WTC11 (cell line): ENCODE results near the gene LHX3. TPM values are rescaled to one million over a fixed set of nuclear protein-coding genes. Genes with fewer than 3 reads are reported as not detected.

Experiments
- CREM ChIP-seq: sonication (generic); formaldehyde crosslinking; IDR thresholded peaks from 2 replicates; pipeline ENCODE4 v1.8.1; 2022; ENCODE audit warnings: mild to moderate bottlenecking, missing genetic modification reagents, moderate library complexity
- ELF4 ChIP-seq: sonication (generic); formaldehyde crosslinking; IDR thresholded peaks from 2 replicates; pipeline ENCODE4 v1.8.1; 2022; ENCODE audit warnings: low read depth, mild to moderate bottlenecking, moderate library complexity, missing genetic modification reagents
- ETV6 ChIP-seq: sonication (generic); formaldehyde crosslinking; IDR thresholded peaks from 2 replicates; pipeline ENCODE4 v1.8.1; 2022; ENCODE audit warnings: mild to moderate bottlenecking, missing genetic modification reagents
- FOXJ3 ChIP-seq: sonication (generic); formaldehyde crosslinking; IDR thresholded peaks from 2 replicates; pipeline ENCODE4 v1.9.0; 2021; ENCODE audit warnings: missing genetic modification reagents, mild to moderate bottlenecking, borderline replicate concordance
- GTF2I ChIP-seq: fragments of 250-450 bp; sonication (Bioruptor Pico); conservative IDR thresholded peaks from 2 replicates; pipeline ENCODE4 v1.4.0; 2021; ENCODE audit warnings: mild to moderate bottlenecking
- KAT7 ChIP-seq: sonication (generic); formaldehyde crosslinking; IDR thresholded peaks from 2 replicates; pipeline ENCODE4 v1.8.1; 2023; ENCODE audit warnings: missing genetic modification reagents, mild to moderate bottlenecking, borderline replicate concordance
- MAX ChIP-seq: sonication (generic); formaldehyde crosslinking; IDR thresholded peaks from 2 replicates; pipeline ENCODE4 v1.8.0; 2022; ENCODE audit warnings: mild to moderate bottlenecking, missing genetic modification reagents
- NR2C2 ChIP-seq: sonication (generic); formaldehyde crosslinking; IDR thresholded peaks from 2 replicates; pipeline ENCODE4 v1.8.0; 2022; ENCODE audit warnings: mild to moderate bottlenecking, missing genetic modification reagents
- SP1 ChIP-seq: sonication (generic); formaldehyde crosslinking; conservative IDR thresholded peaks from 2 replicates; pipeline ENCODE4 v1.8.1; 2022; ENCODE audit warnings: missing genetic modification reagents
- TEAD1 ChIP-seq: sonication (generic); formaldehyde crosslinking; IDR thresholded peaks from 2 replicates; pipeline ENCODE4 v1.8.0; 2022; ENCODE audit warnings: mild to moderate bottlenecking, missing genetic modification reagents
- ZBTB21 ChIP-seq: sonication (generic); formaldehyde crosslinking; IDR thresholded peaks from 2 replicates; pipeline ENCODE4 v1.8.1; 2023; ENCODE audit warnings: mild to moderate bottlenecking, missing genetic modification reagents, borderline replicate concordance
- ZNF263 ChIP-seq: sonication (generic); formaldehyde crosslinking; IDR thresholded peaks from 2 replicates; pipeline ENCODE4 v1.8.1; 2022; ENCODE audit warnings: low read depth, mild to moderate bottlenecking, moderate library complexity, missing genetic modification reagents
- ZNF317 ChIP-seq: sonication (generic); formaldehyde crosslinking; IDR thresholded peaks from 2 replicates; pipeline ENCODE4 v1.8.1; 2023; ENCODE audit warnings: low read depth, mild to moderate bottlenecking, moderate library complexity, missing genetic modification reagents, borderline replicate concordance
- ZNF416 ChIP-seq: fragments of 250-450 bp; sonication (Bioruptor Pico); IDR thresholded peaks from 2 replicates; pipeline ENCODE4 v1.9.0; 2021; ENCODE audit warnings: mild to moderate bottlenecking, inconsistent platforms
- ZNF423 ChIP-seq: fragments of 250-450 bp; sonication (Bioruptor Pico); IDR thresholded peaks from 2 replicates; pipeline ENCODE4 v2.1.2; 2022; ENCODE audit warnings: mild to moderate bottlenecking, moderate library complexity
- ZNF425 ChIP-seq: fragments of 250-450 bp; sonication (Bioruptor Pico); conservative IDR thresholded peaks from 2 replicates; pipeline ENCODE4 v1.9.0; 2021; ENCODE audit warnings: mild to moderate bottlenecking
- ZSCAN18 ChIP-seq: fragments of 250-450 bp; sonication (Bioruptor Pico); IDR thresholded peaks from 2 replicates; pipeline ENCODE4 v2.1.2; 2022; ENCODE audit warnings: mild to moderate bottlenecking, moderate library complexity
- total RNA-seq: library from RNA; stranded (reverse); gene quantifications from 3 replicates; pipeline ENCODE4 v1.2.3, GENCODE V29; 2021
- TF ChIP-seq, protein P1 (sequence below): sonication (generic); formaldehyde crosslinking; IDR thresholded peaks from 2 replicates; pipeline ENCODE4 v1.8.0; 2022; ENCODE audit warnings: missing genetic modification reagents
- TF ChIP-seq, protein P2 (sequence below): sonication (generic); formaldehyde crosslinking; IDR thresholded peaks from 2 replicates; pipeline ENCODE4 v1.8.1; 2023; ENCODE audit warnings: mild to moderate bottlenecking, missing genetic modification reagents, moderate library complexity
- TF ChIP-seq, protein P3 (sequence below): sonication (generic); formaldehyde crosslinking; IDR thresholded peaks from 2 replicates; pipeline ENCODE4 v1.8.0; 2023; ENCODE audit warnings: missing genetic modification reagents, mild to moderate bottlenecking, borderline replicate concordance
- TF ChIP-seq, protein P4 (sequence below): sonication (generic); formaldehyde crosslinking; IDR thresholded peaks from 2 replicates; pipeline ENCODE4 v1.8.1; 2022; ENCODE audit warnings: low read depth, mild to moderate bottlenecking, moderate library complexity, missing genetic modification reagents, borderline replicate concordance

The LHX3 gene
- total RNA-seq, 1 experiment from 2014 or later = not detected

DNA sequence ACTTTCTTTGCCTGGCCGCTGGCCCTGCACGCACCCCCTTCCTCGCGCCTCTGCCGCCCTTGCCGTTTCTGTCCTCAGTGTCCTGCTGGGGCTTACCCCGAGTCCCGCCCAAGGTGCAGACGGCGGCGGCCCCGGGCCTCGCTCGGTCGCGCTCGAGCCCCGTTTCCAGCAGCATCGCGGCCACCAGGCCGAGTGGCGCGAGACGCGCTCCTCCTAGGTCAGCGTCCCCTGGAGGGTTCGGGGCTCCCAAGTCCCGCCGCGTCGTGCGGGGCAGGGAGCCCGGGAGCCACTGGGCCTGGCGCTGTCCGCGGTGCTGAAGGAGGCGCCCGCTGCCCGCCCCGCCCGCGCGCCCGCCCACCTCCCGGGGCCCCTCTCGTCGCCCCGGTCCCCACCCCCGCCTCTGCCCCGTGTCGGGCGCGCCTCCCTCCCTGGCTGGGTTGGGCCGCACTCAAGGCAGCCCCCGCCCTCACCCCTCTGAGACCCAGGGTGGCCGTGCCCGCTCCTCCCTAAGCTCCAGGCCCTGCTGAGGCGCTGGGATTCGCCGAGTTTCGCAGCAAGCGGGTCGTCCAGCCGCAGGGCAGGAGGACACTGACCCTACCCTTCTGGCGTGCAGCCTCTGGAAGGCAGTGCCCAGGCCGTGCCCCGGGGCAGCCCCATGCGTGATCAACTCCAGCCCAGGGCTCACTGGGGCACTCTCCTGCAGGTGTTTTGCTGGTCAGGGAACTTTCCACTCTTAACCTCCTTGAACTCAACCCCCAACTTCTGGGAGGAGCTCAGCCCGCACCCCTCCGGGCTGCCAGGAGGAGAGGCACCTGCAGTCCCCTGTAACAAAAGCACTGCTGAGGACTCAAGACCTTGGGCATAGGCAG is at the start of gene LHX3 (continued):
- TF ChIP-seq, protein P1, sequence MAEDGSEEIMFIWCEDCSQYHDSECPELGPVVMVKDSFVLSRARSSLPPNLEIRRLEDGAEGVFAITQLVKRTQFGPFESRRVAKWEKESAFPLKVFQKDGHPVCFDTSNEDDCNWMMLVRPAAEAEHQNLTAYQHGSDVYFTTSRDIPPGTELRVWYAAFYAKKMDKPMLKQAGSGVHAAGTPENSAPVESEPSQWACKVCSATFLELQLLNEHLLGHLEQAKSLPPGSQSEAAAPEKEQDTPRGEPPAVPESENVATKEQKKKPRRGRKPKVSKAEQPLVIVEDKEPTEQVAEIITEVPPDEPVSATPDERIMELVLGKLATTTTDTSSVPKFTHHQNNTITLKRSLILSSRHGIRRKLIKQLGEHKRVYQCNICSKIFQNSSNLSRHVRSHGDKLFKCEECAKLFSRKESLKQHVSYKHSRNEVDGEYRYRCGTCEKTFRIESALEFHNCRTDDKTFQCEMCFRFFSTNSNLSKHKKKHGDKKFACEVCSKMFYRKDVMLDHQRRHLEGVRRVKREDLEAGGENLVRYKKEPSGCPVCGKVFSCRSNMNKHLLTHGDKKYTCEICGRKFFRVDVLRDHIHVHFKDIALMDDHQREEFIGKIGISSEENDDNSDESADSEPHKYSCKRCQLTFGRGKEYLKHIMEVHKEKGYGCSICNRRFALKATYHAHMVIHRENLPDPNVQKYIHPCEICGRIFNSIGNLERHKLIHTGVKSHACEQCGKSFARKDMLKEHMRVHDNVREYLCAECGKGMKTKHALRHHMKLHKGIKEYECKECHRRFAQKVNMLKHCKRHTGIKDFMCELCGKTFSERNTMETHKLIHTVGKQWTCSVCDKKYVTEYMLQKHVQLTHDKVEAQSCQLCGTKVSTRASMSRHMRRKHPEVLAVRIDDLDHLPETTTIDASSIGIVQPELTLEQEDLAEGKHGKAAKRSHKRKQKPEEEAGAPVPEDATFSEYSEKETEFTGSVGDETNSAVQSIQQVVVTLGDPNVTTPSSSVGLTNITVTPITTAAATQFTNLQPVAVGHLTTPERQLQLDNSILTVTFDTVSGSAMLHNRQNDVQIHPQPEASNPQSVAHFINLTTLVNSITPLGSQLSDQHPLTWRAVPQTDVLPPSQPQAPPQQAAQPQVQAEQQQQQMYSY (CRISPR knock-in tag) = no peak
- TF ChIP-seq NR2C2 (no peak), ELF4 (CRISPR knock-in tag) (peak; percentile 85; the same call in 1 of the 2 replicates), ZSCAN18 (CRISPR knock-in tag) (no peak), KAT7 (CRISPR knock-in tag) (peak; percentile 85; the same call in 1 of the 2 replicates), CREM (CRISPR knock-in tag) (0 out of 2 replicates have a peak, but pooled peaks have one; percentile 34), ETV6 (peak; percentile 56; the same call in 1 of the 2 replicates), MAX (CRISPR knock-in tag) (peak; percentile 40; the same call in 1 of the 2 replicates), ZNF263 (CRISPR knock-in tag) (no peak), ZNF416 (CRISPR knock-in tag) (no peak), ZNF317 (CRISPR knock-in tag) (no peak), ZNF425 (CRISPR knock-in tag) (no peak), SP1 (CRISPR knock-in tag) (0 out of 2 replicates have a peak, but pooled peaks have one; percentile 27), GTF2I (CRISPR knock-in tag) (no peak), FOXJ3 (CRISPR knock-in tag) (no peak), TEAD1 (CRISPR knock-in tag) (no peak), ZBTB21 (CRISPR knock-in tag) (no peak), ZNF423 (CRISPR knock-in tag) (peak; percentile 15; the same call in 1 of the 2 replicates)
- TF ChIP-seq, protein P2, sequence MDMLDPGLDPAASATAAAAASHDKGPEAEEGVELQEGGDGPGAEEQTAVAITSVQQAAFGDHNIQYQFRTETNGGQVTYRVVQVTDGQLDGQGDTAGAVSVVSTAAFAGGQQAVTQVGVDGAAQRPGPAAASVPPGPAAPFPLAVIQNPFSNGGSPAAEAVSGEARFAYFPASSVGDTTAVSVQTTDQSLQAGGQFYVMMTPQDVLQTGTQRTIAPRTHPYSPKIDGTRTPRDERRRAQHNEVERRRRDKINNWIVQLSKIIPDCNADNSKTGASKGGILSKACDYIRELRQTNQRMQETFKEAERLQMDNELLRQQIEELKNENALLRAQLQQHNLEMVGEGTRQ (CRISPR knock-in tag) = peak; percentile 34; the same call in 1 of the 2 replicates
- TF ChIP-seq, protein P3, sequence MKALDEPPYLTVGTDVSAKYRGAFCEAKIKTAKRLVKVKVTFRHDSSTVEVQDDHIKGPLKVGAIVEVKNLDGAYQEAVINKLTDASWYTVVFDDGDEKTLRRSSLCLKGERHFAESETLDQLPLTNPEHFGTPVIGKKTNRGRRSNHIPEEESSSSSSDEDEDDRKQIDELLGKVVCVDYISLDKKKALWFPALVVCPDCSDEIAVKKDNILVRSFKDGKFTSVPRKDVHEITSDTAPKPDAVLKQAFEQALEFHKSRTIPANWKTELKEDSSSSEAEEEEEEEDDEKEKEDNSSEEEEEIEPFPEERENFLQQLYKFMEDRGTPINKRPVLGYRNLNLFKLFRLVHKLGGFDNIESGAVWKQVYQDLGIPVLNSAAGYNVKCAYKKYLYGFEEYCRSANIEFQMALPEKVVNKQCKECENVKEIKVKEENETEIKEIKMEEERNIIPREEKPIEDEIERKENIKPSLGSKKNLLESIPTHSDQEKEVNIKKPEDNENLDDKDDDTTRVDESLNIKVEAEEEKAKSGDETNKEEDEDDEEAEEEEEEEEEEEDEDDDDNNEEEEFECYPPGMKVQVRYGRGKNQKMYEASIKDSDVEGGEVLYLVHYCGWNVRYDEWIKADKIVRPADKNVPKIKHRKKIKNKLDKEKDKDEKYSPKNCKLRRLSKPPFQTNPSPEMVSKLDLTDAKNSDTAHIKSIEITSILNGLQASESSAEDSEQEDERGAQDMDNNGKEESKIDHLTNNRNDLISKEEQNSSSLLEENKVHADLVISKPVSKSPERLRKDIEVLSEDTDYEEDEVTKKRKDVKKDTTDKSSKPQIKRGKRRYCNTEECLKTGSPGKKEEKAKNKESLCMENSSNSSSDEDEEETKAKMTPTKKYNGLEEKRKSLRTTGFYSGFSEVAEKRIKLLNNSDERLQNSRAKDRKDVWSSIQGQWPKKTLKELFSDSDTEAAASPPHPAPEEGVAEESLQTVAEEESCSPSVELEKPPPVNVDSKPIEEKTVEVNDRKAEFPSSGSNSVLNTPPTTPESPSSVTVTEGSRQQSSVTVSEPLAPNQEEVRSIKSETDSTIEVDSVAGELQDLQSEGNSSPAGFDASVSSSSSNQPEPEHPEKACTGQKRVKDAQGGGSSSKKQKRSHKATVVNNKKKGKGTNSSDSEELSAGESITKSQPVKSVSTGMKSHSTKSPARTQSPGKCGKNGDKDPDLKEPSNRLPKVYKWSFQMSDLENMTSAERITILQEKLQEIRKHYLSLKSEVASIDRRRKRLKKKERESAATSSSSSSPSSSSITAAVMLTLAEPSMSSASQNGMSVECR (CRISPR knock-in tag) = no peak
- TF ChIP-seq, protein P4, sequence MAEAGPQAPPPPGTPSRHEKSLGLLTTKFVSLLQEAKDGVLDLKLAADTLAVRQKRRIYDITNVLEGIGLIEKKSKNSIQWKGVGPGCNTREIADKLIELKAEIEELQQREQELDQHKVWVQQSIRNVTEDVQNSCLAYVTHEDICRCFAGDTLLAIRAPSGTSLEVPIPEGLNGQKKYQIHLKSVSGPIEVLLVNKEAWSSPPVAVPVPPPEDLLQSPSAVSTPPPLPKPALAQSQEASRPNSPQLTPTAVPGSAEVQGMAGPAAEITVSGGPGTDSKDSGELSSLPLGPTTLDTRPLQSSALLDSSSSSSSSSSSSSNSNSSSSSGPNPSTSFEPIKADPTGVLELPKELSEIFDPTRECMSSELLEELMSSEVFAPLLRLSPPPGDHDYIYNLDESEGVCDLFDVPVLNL (CRISPR knock-in tag) = peak; percentile 86
